AG08395 (cell line): ENCODE data around the gene BCL3.
A peak's percentile ranks its signal among the peaks of the same experiment; 100 is the strongest.
"Not testable (repeated sequence)": the region's sequence is repeated elsewhere in the genome, so short reads cannot be mapped to it uniquely, and the experiment has no call there.

Experiments
- DNase-seq: peaks from one replicate; pipeline ENCODE4 v3.0.0; 2012; ENCODE audit warnings: mixed read lengths, low spot score

The BCL3 gene

DNA sequence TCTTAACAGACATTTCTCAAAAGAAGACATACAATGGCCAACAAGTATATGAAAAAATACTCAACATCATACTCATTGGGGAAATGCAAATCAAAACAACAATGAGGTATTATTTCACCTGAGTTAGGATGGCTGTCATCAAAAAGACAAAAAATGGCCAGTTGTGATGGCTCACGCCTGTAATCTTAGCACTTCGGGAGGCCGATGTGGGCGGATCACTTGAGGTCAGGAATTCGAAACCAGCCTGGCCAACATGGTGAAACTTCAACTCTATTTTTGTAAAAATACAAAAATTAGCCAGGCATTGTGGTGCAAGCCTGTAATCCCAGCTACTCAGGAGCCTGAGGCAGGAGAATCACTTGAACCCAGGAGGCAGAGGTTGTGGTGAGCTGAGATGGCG lies 27.6 kb upstream of the BCL3 start:
- DNase-seq, result no peak

DNA sequence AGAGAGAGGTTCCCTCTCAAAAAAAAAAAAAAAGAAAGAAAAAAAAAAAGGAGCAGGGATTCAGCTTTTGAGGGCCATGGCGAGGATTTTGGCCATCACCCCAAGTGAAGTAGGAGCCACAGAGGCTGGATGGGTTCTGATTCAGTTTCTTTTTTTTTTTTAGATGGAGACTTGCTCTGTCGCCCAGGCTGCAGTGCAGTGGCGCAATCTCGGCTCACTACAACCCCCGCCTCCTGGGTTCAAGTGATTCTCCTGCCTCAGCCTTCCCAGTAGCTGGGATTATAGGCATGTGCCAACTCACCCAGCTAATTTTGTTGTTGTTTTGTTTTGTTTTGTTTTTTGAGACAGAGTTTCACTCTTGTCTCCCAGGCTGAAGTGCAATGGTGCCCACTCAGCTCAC lies 27.1 kb upstream of the BCL3 start:
- DNase-seq, result not testable (repeated sequence)

GRCh38 chr19:44722131-44723121 lies 26.1 kb upstream of the BCL3 start:
- DNase-seq, result no peak

GRCh38 chr19:44723299-44723951 lies 25.1 kb upstream of the BCL3 start:
- DNase-seq, result no peak

DNA sequence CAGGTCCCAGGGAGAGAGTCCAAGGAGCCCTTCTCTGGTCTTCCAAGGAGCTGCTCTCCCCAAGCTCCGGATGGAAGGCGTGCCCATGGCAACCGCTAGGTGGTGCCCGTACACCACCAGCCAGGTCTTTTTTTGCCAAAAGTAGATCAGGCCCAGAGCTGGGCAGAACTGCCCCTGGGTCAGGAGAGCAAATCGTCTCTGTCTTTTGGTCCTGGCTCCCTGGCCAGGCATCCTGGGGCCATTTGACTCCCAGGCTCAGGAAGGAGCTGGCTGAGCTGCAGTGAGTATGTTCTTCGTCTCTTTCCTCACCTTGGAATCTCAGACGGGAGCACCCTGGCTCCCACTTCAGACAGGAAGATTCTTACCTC lies 24.6 kb upstream of the BCL3 start:
- peak; percentile 92 for DNase-seq

- DNase-seq, result no peak
These were observed 23.3 kb upstream of the BCL3 start for GRCh38 chr19:44725251-44725650.

DNA sequence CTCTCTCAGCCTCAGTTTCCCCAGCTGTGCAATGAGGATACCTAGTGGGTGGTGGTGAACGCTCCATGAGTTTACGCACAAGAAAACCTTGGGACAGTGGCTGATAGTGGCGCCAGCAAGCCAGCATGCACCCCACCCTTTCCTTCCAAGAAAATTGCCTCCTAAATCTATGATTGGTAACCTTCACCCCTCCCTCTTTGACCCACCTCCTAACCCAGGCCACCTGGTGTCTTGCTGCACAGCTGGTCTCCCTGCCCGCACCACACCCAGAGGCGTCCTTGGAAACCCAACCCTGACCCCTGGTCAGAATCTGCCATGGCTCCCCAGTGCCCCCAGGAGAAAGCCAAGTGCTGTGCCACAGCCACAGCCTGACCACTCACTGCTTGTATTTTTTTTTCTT lies 22.8 kb upstream of the BCL3 start:
- DNase-seq, result no peak

- DNase-seq, result no peak
These were observed 22.0 kb upstream of the BCL3 start for GRCh38 chr19:44726465-44726864.

- DNase-seq, result no peak
These were observed 20.3 kb upstream of the BCL3 start for GRCh38 chr19:44728178-44728577.

GRCh38 chr19:44729516-44730033 lies 18.9 kb upstream of the BCL3 start:
- no peak for DNase-seq

GRCh38 chr19:44731081-44731480 lies 17.4 kb upstream of the BCL3 start:
- DNase-seq, result no peak

GRCh38 chr19:44731622-44732021 lies 16.9 kb upstream of the BCL3 start:
- DNase-seq, result no peak

- no peak for DNase-seq
These were observed 16.1 kb upstream of the BCL3 start for GRCh38 chr19:44732235-44733014.

GRCh38 chr19:44734357-44734756 lies 14.2 kb upstream of the BCL3 start:
- no peak for DNase-seq

DNA sequence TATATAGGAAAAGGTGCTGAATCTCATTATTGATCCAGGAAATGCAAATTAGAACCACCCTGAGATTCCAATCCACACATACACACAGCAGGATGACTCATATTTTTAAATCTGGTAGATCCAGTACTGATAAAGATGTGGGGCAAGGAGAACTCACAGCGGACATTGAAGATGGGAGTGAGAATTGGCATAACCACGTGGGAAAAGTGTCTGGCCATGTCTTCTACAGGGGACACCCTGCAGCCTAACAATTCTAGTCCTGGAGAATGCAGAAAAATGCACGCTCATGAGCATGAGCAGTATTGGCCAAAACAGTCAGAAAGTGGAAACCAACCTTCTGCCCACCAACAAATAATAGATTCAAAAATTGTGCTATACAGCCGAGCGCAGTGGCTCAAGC lies 13.5 kb upstream of the BCL3 start:
- no peak for DNase-seq

DNA sequence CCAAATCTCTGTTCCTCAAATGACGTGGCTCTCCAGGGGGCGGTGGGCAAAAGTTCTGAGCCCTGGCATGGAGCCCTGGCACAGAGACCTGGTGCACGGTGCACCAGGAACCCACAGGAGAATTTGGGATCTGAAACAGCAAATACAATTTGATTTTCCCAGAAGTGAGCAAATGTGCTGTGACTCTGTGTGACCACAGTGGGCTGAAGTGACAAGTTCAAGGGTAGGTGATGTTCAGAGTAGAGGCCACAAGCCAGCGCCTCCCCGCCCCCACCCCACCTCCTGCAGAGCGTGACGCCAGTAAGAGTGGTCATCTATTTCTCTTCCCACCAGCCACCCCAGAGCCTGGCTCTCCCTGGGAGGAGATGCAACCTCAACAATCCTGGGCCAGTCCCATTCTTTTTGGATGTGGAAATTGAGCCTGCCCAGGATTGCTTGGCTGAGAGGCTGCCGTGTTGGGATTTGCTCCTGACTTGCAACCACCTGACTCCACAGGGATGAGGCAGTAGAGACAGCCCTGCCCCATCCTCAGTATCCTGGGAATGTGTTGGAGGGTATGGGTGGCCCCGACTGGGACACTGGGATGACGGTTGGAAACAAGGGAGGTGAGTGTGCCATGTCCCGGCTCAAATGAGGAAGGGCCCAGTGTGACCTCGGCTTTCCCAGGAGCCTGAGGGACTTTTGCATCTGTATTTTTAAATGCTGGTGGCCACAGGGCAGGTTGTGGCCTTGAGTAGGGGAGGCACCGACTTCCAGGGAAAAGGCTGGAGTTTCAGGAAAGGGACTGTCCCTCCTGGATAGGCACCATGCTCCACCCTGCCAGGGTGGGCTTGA lies 11.1 kb upstream of the BCL3 start:
- DNase-seq, result no peak

DNA sequence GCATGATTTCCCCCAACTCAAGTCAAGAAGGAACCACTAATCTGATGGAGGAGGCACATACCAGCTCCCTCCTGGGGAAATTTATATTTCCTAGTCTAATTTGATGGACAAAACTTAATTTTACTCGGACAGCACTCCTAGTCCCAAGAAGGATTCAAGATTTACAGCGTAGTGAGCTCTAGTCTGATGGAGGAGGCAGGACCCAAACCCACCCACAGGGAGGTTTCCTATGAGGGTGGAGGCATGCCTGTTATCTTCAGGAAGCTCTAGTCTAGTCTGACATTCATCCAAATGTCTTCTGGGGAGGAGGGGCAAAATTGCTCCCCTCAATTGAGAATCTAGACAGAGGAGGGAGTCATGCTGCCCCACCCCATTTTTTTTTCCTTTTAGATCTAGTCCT lies 10.4 kb upstream of the BCL3 start:
- no peak for DNase-seq

DNA sequence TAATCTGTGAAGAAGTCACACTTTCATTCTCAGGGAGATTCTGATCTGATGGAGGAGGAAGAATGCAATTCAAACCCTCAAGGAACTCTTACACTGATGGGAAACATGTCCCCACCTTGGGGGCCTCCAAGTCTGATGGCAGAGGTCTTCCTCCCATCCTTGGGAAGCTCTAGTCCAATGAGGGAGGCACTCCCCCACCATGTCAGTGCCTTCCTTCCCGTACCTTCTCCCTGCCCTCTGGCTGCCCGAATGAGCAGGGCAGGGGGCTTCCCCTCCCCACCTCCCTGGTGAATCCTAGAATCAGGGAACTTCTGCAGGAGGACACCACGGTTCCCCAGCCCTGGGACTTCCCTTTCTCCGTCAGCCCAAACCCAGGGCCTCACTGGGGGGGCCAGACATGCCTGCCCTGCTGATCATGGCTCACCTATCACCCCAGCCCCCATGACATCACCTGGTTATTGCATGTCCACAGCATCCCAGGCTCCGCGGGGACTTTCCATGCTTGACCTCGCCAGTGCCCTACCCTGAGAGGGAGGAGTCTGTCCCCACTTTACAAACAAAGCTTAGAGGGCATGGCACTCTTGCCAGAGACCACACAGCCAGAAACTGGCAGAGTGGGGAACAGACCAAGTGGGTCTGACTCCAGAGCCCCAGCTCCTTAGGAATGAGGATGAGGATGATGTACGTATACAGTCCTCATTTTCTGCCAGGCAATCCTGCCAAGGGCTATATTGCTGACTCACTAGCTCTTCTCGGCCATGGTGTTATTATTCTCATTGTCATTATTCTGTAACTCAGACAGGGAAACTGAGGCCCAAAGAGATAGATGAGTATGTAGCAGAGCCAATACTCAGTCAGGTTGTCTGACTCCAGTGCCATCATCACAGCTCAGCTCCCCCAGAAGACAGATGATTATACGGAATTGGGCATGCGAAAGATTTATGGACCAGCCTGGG lies 9.6 kb upstream of the BCL3 start:
- DNase-seq, result no peak

- DNase-seq, result no peak
These were observed 8.1 kb upstream of the BCL3 start for GRCh38 chr19:44740351-44740824.

GRCh38 chr19:44741258-44741731 lies 7.2 kb upstream of the BCL3 start:
- no peak for DNase-seq
